Loucy (cell line): ENCODE data around the gene SERF2.

Source experiments
- H2AFZ ChIP-seq: fragments of 200-600 bp; sonication (generic); 2 replicates; pipeline ENCODE4 v1.6.0; 2016; ENCODE audit warnings: antibody characterized with exemption, mild to moderate bottlenecking, low read length, moderate library complexity
- H3F3A ChIP-seq: fragments of 200-600 bp; 2 replicates; pipeline ENCODE4 v1.6.0; 2016; ENCODE audit warnings: antibody characterized with exemption, low read depth, mild to moderate bottlenecking
- H3K27me3 ChIP-seq: fragments of 200-600 bp; sonication (generic); 2 replicates; pipeline ENCODE4 v1.6.1; 2014; ENCODE audit warnings: low read length, mild to moderate bottlenecking; ENCODE audit not compliant: insufficient read depth, poor library complexity, severe bottlenecking
- H3K36me3 ChIP-seq: fragments of 200-600 bp; sonication (generic); 2 replicates; pipeline ENCODE4 v1.6.1; 2016; ENCODE audit warnings: low read length; ENCODE audit not compliant: insufficient read depth
- H3K4me1 ChIP-seq: fragments of 200-600 bp; sonication (generic); 2 replicates; pipeline ENCODE4 v1.5.1; 2014; ENCODE audit warnings: low read length, mild to moderate bottlenecking; ENCODE audit not compliant: insufficient read depth, poor library complexity, severe bottlenecking
- H3K4me2 ChIP-seq: fragments of 200-600 bp; sonication (generic); 2 replicates; pipeline ENCODE4 v1.6.0; 2014; ENCODE audit warnings: antibody characterized with exemption, low read length, low read depth, mild to moderate bottlenecking; ENCODE audit not compliant: poor library complexity, severe bottlenecking
- H3K4me3 ChIP-seq: fragments of 200-600 bp; sonication (generic); 2 replicates; pipeline ENCODE4 v1.5.1; 2014; ENCODE audit warnings: low read length, mild to moderate bottlenecking, mixed read lengths; ENCODE audit not compliant: poor library complexity, severe bottlenecking
- H3K79me2 ChIP-seq: fragments of 200-600 bp; sonication (generic); 2 replicates; pipeline ENCODE4 v1.6.1; 2014; ENCODE audit warnings: low read length; ENCODE audit not compliant: insufficient read depth
- H3K9ac ChIP-seq: fragments of 200-600 bp; sonication (generic); 2 replicates; pipeline ENCODE4 v1.6.0; 2014; ENCODE audit warnings: mild to moderate bottlenecking, low read depth, low read length, moderate library complexity; ENCODE audit not compliant: poor library complexity, severe bottlenecking
- H3K9me2 ChIP-seq: fragments of 200-600 bp; sonication (generic); replicated peaks from 2 replicates; pipeline ENCODE4 v1.6.1; 2016; ENCODE audit warnings: low read depth, low read length, mixed read lengths
- H3K9me3 ChIP-seq: fragments of 200-600 bp; sonication (generic); 2 replicates; pipeline ENCODE4 v1.6.1; 2014; ENCODE audit warnings: mild to moderate bottlenecking, antibody characterized with exemption, low read length, low read depth; ENCODE audit not compliant: insufficient read depth
- H4K20me1 ChIP-seq: fragments of 200-600 bp; sonication (generic); 2 replicates; pipeline ENCODE4 v1.6.0; 2014; ENCODE audit warnings: antibody characterized with exemption, low read length, mild to moderate bottlenecking; ENCODE audit not compliant: insufficient read depth, poor library complexity, severe bottlenecking
- EZH2phosphoT487 ChIP-seq: fragments of 200-600 bp; IDR thresholded peaks from 2 replicates; pipeline ENCODE4 v1.6.1; 2018; ENCODE audit warnings: antibody characterized with exemption, mild to moderate bottlenecking, moderate library complexity, borderline replicate concordance
- TF ChIP-seq, protein P1 (sequence below): fragments of 200-600 bp; sonication (generic); conservative IDR thresholded peaks from 2 replicates; pipeline ENCODE4 v1.5.1; 2014; ENCODE audit warnings: mild to moderate bottlenecking, antibody characterized with exemption, low read length

The SERF2 gene

GRCh38 chr15:43793647-43794046 is 1.5 kb downstream of the SERF2 start:
- Histone ChIP-seq H3K27me3 (peaks cover 6% of the 10 kb centered on the region), H3K4me2 (peak overlapping the region; percentile 97), H3F3A (0 out of 2 replicates have a peak, but pooled peaks cover 2% of the 10 kb centered on the region), H3K79me2 (peaks cover 44% of the 10 kb centered on the region), H3K36me3 (peaks cover 24% of the 10 kb centered on the region; the same call in 1 of the 2 replicates), H2AFZ (no peak overlapping the region), H3K4me3 (peak overlapping the region; percentile 88), H4K20me1 (peaks cover 46% of the 10 kb centered on the region), H3K9me2 (no peaks in the 10 kb centered on the region), H3K4me1 (peaks cover 38% of the 10 kb centered on the region), H3K9ac (peak overlapping the region; percentile 98), H3K9me3 (no peaks in the 10 kb centered on the region)
- TF ChIP-seq, protein P1, sequence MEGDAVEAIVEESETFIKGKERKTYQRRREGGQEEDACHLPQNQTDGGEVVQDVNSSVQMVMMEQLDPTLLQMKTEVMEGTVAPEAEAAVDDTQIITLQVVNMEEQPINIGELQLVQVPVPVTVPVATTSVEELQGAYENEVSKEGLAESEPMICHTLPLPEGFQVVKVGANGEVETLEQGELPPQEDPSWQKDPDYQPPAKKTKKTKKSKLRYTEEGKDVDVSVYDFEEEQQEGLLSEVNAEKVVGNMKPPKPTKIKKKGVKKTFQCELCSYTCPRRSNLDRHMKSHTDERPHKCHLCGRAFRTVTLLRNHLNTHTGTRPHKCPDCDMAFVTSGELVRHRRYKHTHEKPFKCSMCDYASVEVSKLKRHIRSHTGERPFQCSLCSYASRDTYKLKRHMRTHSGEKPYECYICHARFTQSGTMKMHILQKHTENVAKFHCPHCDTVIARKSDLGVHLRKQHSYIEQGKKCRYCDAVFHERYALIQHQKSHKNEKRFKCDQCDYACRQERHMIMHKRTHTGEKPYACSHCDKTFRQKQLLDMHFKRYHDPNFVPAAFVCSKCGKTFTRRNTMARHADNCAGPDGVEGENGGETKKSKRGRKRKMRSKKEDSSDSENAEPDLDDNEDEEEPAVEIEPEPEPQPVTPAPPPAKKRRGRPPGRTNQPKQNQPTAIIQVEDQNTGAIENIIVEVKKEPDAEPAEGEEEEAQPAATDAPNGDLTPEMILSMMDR = no peak
- no peak for TF ChIP-seq EZH2phosphoT487

DNA sequence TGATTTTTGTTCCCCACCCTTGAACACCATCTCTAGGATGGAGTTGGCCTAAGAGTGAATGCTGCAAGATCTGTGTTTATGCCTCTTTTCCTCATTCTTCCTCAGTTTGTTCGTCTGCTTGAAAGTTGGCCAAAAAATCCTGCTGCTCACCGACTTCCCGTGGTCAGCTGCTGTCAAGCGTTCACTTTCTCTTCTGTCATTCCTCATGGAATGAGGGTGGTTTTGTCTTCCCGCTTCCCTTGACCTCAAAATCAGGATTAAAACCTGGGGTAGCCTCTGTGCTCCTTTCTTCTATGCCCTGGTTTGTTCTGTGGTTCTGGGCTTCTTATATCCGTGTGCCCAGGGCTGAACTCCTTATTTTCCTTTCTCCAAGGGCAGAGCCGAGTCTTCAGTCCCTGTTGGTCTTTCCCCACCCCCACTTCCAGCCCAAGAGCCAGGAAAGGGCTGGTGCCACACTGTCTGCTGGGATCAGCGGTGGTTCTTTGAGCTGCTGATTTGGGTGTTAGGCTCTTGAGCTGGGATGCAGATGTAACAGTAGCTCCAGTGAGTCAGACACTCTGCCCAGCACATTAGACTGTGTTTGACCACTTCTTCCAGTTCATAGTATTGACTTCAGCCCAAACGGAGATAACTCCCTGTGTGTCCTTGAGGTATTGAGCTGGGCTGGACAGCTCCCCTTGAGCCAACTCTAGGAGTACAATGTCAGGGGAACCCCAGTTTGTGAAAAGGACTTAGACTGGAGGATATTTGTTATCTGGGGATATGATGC is 2.3 kb downstream of the SERF2 start:
- no peaks in the 10 kb centered on the region for H3K9me2 ChIP-seq
- H3K79me2 ChIP-seq = peaks cover 44% of the 10 kb centered on the region
- H2AFZ ChIP-seq = no peak overlapping the region
- TF ChIP-seq, protein P1 = no peak
- peaks cover 46% of the 10 kb centered on the region for H4K20me1 ChIP-seq
- no peaks in the 10 kb centered on the region for H3K9me3 ChIP-seq
- H3K36me3 ChIP-seq = peaks cover 26% of the 10 kb centered on the region; the same call in 1 of the 2 replicates
- peaks cover 5% of the 10 kb centered on the region; the same call in 1 of the 2 replicates for H3F3A ChIP-seq
- H3K4me1 ChIP-seq = peaks cover 42% of the 10 kb centered on the region
- peak overlapping the region; percentile 97 for H3K4me2 ChIP-seq
- peaks cover 6% of the 10 kb centered on the region for H3K27me3 ChIP-seq
- peak overlapping the region; percentile 98 for H3K9ac ChIP-seq
- peak overlapping the region; percentile 88 for H3K4me3 ChIP-seq

DNA sequence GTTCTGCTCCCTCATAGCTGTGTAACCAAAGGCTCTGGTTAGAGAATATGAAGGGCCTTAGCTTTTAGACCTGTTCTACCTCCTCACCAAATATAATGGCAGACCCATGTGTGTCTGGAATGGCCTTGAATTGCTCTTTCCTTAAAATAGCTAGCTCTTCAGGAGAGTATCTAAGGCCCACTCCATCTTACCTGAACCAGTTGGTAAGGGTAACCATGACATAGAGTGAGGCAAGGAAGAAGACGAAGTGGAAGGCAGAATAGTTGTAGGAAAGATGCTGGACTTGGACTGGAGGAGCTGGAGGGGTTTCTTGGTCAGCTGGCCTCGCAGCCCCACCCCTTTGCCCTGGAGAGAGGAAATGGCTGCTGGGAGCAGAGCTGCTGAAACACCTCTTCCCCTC is 3.1 kb downstream of the SERF2 start:
- Histone ChIP-seq H3K27me3 (peaks cover 6% of the 10 kb centered on the region), H3K4me2 (peak overlapping the region; percentile 97), H4K20me1 (peaks cover 46% of the 10 kb centered on the region), H3K4me3 (peak overlapping the region; percentile 88), H3K79me2 (peaks cover 44% of the 10 kb centered on the region), H3K9me2 (no peaks in the 10 kb centered on the region), H3K4me1 (peaks cover 48% of the 10 kb centered on the region), H3K9ac (no peak overlapping the region), H3K9me3 (no peaks in the 10 kb centered on the region), H3F3A (peaks cover 9% of the 10 kb centered on the region; the same call in 1 of the 2 replicates), H3K36me3 (peaks cover 30% of the 10 kb centered on the region; the same call in 1 of the 2 replicates), H2AFZ (no peak overlapping the region)
- TF ChIP-seq, protein P1 = no peak
- TF ChIP-seq EZH2phosphoT487 = no peak
